ENCODE results near the gene PPM1H. TPM values are rescaled to one million over a fixed set of nuclear protein-coding genes. Genes with fewer than 3 reads are reported as not detected.

The PPM1H gene
- total and polyA plus RNA-seq, 4 donors = 2.3 to 7.2 (median 4.1) TPM

GRCh38 chr12:62834406-62834805 lies 100.5 kb downstream of the PPM1H start:
- 89% methylated on average over 4 of the region's 4 CpGs for WGBS
- no peak for DNase-seq (ENCODE audit: low spot score)

GRCh38 chr12:62833634-62834033 lies 101.3 kb downstream of the PPM1H start:
- 99% methylated on average over 6 of the region's 6 CpGs for WGBS
- TF ChIP-seq, protein P1, sequence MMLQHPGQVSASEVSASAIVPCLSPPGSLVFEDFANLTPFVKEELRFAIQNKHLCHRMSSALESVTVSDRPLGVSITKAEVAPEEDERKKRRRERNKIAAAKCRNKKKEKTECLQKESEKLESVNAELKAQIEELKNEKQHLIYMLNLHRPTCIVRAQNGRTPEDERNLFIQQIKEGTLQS (IDR thresholded peaks at IDR 0.05) = no peak
- TF ChIP-seq, protein P2, sequence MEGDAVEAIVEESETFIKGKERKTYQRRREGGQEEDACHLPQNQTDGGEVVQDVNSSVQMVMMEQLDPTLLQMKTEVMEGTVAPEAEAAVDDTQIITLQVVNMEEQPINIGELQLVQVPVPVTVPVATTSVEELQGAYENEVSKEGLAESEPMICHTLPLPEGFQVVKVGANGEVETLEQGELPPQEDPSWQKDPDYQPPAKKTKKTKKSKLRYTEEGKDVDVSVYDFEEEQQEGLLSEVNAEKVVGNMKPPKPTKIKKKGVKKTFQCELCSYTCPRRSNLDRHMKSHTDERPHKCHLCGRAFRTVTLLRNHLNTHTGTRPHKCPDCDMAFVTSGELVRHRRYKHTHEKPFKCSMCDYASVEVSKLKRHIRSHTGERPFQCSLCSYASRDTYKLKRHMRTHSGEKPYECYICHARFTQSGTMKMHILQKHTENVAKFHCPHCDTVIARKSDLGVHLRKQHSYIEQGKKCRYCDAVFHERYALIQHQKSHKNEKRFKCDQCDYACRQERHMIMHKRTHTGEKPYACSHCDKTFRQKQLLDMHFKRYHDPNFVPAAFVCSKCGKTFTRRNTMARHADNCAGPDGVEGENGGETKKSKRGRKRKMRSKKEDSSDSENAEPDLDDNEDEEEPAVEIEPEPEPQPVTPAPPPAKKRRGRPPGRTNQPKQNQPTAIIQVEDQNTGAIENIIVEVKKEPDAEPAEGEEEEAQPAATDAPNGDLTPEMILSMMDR (IDR thresholded peaks at IDR 0.05; ENCODE audit: low read depth, low read length, missing input control) = no peak
- no peaks in the 10 kb centered on the region for H3K9me3 ChIP-seq (ENCODE audit: control insufficient read depth in 4 of 4, low read length in 3 of 4)
- H3K27me3 ChIP-seq (ENCODE audit: control insufficient read depth in 4 of 4, insufficient read depth in 4 of 4, low read length in 3 of 4) = no peaks in the 10 kb centered on the region
- H3K4me1 ChIP-seq (ENCODE audit: control insufficient read depth in 4 of 4, insufficient read depth in 4 of 4, low read length in 3 of 4) = no peaks in the 10 kb centered on the region
- H3K4me3 ChIP-seq (ENCODE audit: low read depth in 1 of 3, low read length in 3 of 3) = no peak overlapping the region
- no peak for DNase-seq (ENCODE audit: low spot score)
- no peak overlapping the region for H3K9ac ChIP-seq (ENCODE audit: low read depth in 1 of 2, low read length in 2 of 2)
- no peaks in the 10 kb centered on the region for H3K36me3 ChIP-seq (ENCODE audit: control insufficient read depth in 4 of 4, insufficient read depth in 3 of 4, low read depth in 1 of 4, low read length in 3 of 4)
- H3K27ac ChIP-seq (ENCODE audit: low read depth in 1 of 2, low read length in 2 of 2) = no peak overlapping the region

More at GRCh38 chr12:62834406-62834805, 100.5 kb downstream of the PPM1H start:
- Histone ChIP-seq H3K27ac (ENCODE audit: low read depth in 1 of 2, low read length in 2 of 2) (no peak overlapping the region), H3K9me3 (ENCODE audit: control insufficient read depth in 4 of 4, low read length in 3 of 4) (no peaks in the 10 kb centered on the region), H3K4me1 (ENCODE audit: control insufficient read depth in 4 of 4, insufficient read depth in 4 of 4, low read length in 3 of 4) (no peaks in the 10 kb centered on the region), H3K27me3 (ENCODE audit: control insufficient read depth in 4 of 4, insufficient read depth in 4 of 4, low read length in 3 of 4) (no peaks in the 10 kb centered on the region), H3K9ac (ENCODE audit: low read depth in 1 of 2, low read length in 2 of 2) (no peak overlapping the region), H3K4me3 (ENCODE audit: low read depth in 1 of 3, low read length in 3 of 3) (no peak overlapping the region), H3K36me3 (ENCODE audit: control insufficient read depth in 4 of 4, insufficient read depth in 3 of 4, low read depth in 1 of 4, low read length in 3 of 4) (no peaks in the 10 kb centered on the region)
- TF ChIP-seq FOXA2 (IDR thresholded peaks at IDR 0.05) = no peak
- no peak for TF ChIP-seq REST (IDR thresholded peaks at IDR 0.05)

GRCh38 chr12:62832558-62832957 lies 102.4 kb downstream of the PPM1H start:
- Histone ChIP-seq H3K27me3 (ENCODE audit: control insufficient read depth in 4 of 4, insufficient read depth in 4 of 4, low read length in 3 of 4) (no peaks in the 10 kb centered on the region), H3K36me3 (ENCODE audit: control insufficient read depth in 4 of 4, insufficient read depth in 3 of 4, low read depth in 1 of 4, low read length in 3 of 4) (no peaks in the 10 kb centered on the region), H3K9me3 (ENCODE audit: control insufficient read depth in 4 of 4, low read length in 3 of 4) (no peaks in the 10 kb centered on the region), H3K4me3 (ENCODE audit: low read depth in 1 of 3, low read length in 3 of 3) (no peak overlapping the region), H3K9ac (ENCODE audit: low read depth in 1 of 2, low read length in 2 of 2) (no peak overlapping the region), H3K4me1 (ENCODE audit: control insufficient read depth in 4 of 4, insufficient read depth in 4 of 4, low read length in 3 of 4) (no peaks in the 10 kb centered on the region), H3K27ac (ENCODE audit: low read depth in 1 of 2, low read length in 2 of 2) (no peak overlapping the region)
- 82% methylated on average over 3 of the region's 3 CpGs for WGBS
- TF ChIP-seq, protein P2 (IDR thresholded peaks at IDR 0.05; ENCODE audit: low read depth, low read length, missing input control) = no peak
- no peak for TF ChIP-seq FOXA2 (IDR thresholded peaks at IDR 0.05)
- TF ChIP-seq HNF4G (IDR thresholded peaks at IDR 0.05) = no peak
- no peak for TF ChIP-seq YY1 (IDR thresholded peaks at IDR 0.05)
- TF ChIP-seq EGR1 (IDR thresholded peaks at IDR 0.05; ENCODE audit: low read depth in 2 of 2) = no peak
- no peak for DNase-seq (ENCODE audit: low spot score)

All from liver (tissue), 9 donors.